Measurements from ENCODE around the gene B3GALT5.

- TF ChIP-seq CTCF (conservative IDR thresholded peaks at IDR 0.05) (no peak), EZH2 (IDR thresholded peaks at IDR 0.05; ENCODE audit: low read depth) (no peak)
Observed at GRCh38 chr21:39681257-39681656, 68.5 kb downstream of the B3GALT5 start.

Measured in PC-9 (cell line).